K562 (cell line): Measurements from ENCODE around the gene UNKL.

Experiments used
- CTCF ChIP-seq, 3 experiments: IDR thresholded peaks in 2 of 3; conservative IDR thresholded peaks in 1 of 3; 2 replicates each; pipeline ENCODE4 v1.5.1; 2011 to 2012; ENCODE audit warnings: low read length in 3 of 3, mild to moderate bottlenecking in 3 of 3, control low read depth in 2 of 3, improper control_type of control experiment in 1 of 3, inconsistent platforms in 1 of 3, low read depth in 1 of 3, mixed read lengths in 1 of 3, moderate library complexity in 1 of 3; ENCODE audit not compliant: insufficient read depth in 2 of 3
- EHMT2 ChIP-seq: fragments of 450-650 bp; IDR thresholded peaks from 2 replicates; pipeline ENCODE4 v1.6.1; 2018; ENCODE audit warnings: antibody characterized with exemption
- HMG20A ChIP-seq: fragments of 450-650 bp; formaldehyde crosslinking; conservative IDR thresholded peaks from 2 replicates; pipeline ENCODE4 v1.4.0; 2020; ENCODE audit warnings: mild to moderate bottlenecking, mixed read lengths
- HNRNPUL1 ChIP-seq: fragments of 200-400 bp; formaldehyde crosslinking; IDR thresholded peaks from 2 replicates; pipeline ENCODE4 v1.6.1; 2017; ENCODE audit warnings: low read length
- JUND ChIP-seq, 2 experiments: IDR thresholded peaks; 2 replicates in 1 of 2; 3 replicates in 1 of 2; pipeline ENCODE4 v1.6.1; 2011; ENCODE audit warnings: borderline replicate concordance in 2 of 2, low read depth in 2 of 2, low read length in 2 of 2, improper control_type of control experiment in 1 of 2, missing biosample characterization in 1 of 2, missing genetic modification characterization in 1 of 2, missing genetic modification reagents in 1 of 2
- MAZ ChIP-seq, 2 experiments: fragments of 450-650 bp in 1 of 2; sonication (generic) in 1 of 2; formaldehyde crosslinking; IDR thresholded peaks in 1 of 2; conservative IDR thresholded peaks in 1 of 2; 2 replicates each; pipeline versions ENCODE4 v1.4.0 to v1.5.0; 2020; ENCODE audit warnings: mild to moderate bottlenecking in 1 of 2, missing genetic modification reagents in 1 of 2
- NBN ChIP-seq: fragments of 450-650 bp; IDR thresholded peaks from 2 replicates; pipeline ENCODE4 v1.6.1; 2016; ENCODE audit warnings: low read depth, mild to moderate bottlenecking
- NFIX ChIP-seq: fragments of 250-450 bp; sonication (Bioruptor Pico); IDR thresholded peaks from 2 replicates; pipeline ENCODE4 v1.4.0; 2020; ENCODE audit warnings: low read depth, mild to moderate bottlenecking, moderate library complexity
- NFXL1 ChIP-seq: fragments of 450-650 bp; formaldehyde crosslinking; IDR thresholded peaks from 2 replicates; pipeline ENCODE4 v1.4.0; 2021; ENCODE audit warnings: mild to moderate bottlenecking
- POLR2A ChIP-seq: fragments of 450-650 bp; conservative IDR thresholded peaks from 2 replicates; pipeline ENCODE4 v1.6.1; 2016
- POLR2AphosphoS5 ChIP-seq: IDR thresholded peaks from 2 replicates; pipeline ENCODE4 v1.6.1; 2011; ENCODE audit warnings: mild to moderate bottlenecking, low read depth, low read length, moderate library complexity; ENCODE audit not compliant: control insufficient read depth, insufficient read depth
- TRIM28 ChIP-seq: fragments of 450-650 bp; IDR thresholded peaks from 2 replicates; pipeline ENCODE4 v1.6.1; 2017
- ZNF77 ChIP-seq: fragments of 250-450 bp; sonication (Bioruptor Pico); IDR thresholded peaks from 2 replicates; pipeline ENCODE4 v1.5.0; 2020
- TF ChIP-seq, protein P1 (sequence below), 2 experiments: fragments of 450-650 bp; formaldehyde crosslinking in 1 of 2; IDR thresholded peaks; 2 replicates each; pipeline versions ENCODE4 v1.4.0 to v1.6.1; 2014 to 2020; ENCODE audit warnings: mild to moderate bottlenecking in 2 of 2, borderline replicate concordance in 1 of 2, low read depth in 1 of 2

DNA sequence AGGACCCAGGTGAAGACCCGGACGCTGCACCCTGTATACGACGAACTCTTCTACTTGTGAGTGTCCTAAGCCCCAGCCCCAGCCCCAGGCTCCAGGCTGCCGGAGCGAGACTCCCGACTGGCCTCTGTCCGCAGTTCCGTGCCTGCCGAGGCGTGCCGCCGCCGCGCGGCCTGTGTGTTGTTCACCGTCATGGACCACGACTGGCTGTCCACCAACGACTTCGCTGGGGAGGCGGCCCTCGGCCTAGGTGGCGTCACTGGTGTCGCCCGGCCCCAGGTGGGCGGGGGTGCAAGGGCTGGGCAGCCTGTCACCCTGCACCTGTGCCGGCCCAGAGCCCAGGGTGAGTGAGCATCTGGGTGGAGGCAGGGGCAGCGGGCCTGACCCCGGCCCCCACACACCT is 66.5 kb downstream of the UNKL start:
- TF ChIP-seq MAZ (CRISPR knock-in tag; conservative IDR thresholded peaks at IDR 0.05 in 1 of 2, IDR thresholded peaks at IDR 0.05 in 1 of 2) (no peak), EHMT2 (no peak), POLR2A (no peak), CTCF (IDR thresholded peaks at IDR 0.05 in 2 of 3, conservative IDR thresholded peaks at IDR 0.05 in 1 of 3; ENCODE audit: insufficient read depth in 2 of 3, low read depth in 1 of 3, low read length in 3 of 3) (no peak), JUND (IDR thresholded peaks at IDR 0.05; ENCODE audit: borderline replicate concordance, low read depth, low read length) (no peak), JUND (tag; IDR thresholded peaks at IDR 0.05; ENCODE audit: borderline replicate concordance, low read depth, low read length) (no peak), TRIM28 (no peak), HMG20A (CRISPR knock-in tag) (no peak), NFIX (no peak), NFXL1 (CRISPR knock-in tag) (no peak), NBN (no peak), ZNF77 (CRISPR knock-in tag) (no peak), POLR2AphosphoS5 (no peak), HNRNPUL1 (no peak)
- TF ChIP-seq, protein P1, sequence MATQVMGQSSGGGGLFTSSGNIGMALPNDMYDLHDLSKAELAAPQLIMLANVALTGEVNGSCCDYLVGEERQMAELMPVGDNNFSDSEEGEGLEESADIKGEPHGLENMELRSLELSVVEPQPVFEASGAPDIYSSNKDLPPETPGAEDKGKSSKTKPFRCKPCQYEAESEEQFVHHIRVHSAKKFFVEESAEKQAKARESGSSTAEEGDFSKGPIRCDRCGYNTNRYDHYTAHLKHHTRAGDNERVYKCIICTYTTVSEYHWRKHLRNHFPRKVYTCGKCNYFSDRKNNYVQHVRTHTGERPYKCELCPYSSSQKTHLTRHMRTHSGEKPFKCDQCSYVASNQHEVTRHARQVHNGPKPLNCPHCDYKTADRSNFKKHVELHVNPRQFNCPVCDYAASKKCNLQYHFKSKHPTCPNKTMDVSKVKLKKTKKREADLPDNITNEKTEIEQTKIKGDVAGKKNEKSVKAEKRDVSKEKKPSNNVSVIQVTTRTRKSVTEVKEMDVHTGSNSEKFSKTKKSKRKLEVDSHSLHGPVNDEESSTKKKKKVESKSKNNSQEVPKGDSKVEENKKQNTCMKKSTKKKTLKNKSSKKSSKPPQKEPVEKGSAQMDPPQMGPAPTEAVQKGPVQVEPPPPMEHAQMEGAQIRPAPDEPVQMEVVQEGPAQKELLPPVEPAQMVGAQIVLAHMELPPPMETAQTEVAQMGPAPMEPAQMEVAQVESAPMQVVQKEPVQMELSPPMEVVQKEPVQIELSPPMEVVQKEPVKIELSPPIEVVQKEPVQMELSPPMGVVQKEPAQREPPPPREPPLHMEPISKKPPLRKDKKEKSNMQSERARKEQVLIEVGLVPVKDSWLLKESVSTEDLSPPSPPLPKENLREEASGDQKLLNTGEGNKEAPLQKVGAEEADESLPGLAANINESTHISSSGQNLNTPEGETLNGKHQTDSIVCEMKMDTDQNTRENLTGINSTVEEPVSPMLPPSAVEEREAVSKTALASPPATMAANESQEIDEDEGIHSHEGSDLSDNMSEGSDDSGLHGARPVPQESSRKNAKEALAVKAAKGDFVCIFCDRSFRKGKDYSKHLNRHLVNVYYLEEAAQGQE (IDR thresholded peaks at IDR 0.05; ENCODE audit: borderline replicate concordance), result no peak
- TF ChIP-seq, protein P1 (CRISPR knock-in tag; IDR thresholded peaks at IDR 0.05; ENCODE audit: low read depth), result no peak
